SU-DHL-6 (cell line): ENCODE results near the gene PRKAR1B.

ENCODE experiments used
- H2AFZ ChIP-seq: fragments of 200-600 bp; sonication (generic); 2 replicates; pipeline ENCODE4 v1.6.1; 2014; ENCODE audit warnings: low read depth, mild to moderate bottlenecking, moderate library complexity, mixed read lengths, antibody characterized with exemption, low read length; ENCODE audit not compliant: severe bottlenecking
- H3F3A ChIP-seq: fragments of 200-600 bp; shearing (Covaris generic); 2 replicates; pipeline ENCODE4 v1.6.0; 2016; ENCODE audit warnings: antibody characterized with exemption, mild to moderate bottlenecking; ENCODE audit not compliant: insufficient read depth
- H3K27ac ChIP-seq: fragments of 200-600 bp; sonication (generic); 2 replicates; pipeline ENCODE4 v1.5.1; 2016; ENCODE audit warnings: low read depth, mild to moderate bottlenecking, low read length, moderate library complexity, mixed read lengths
- H3K27me3 ChIP-seq: fragments of 200-600 bp; sonication (generic), shearing (Covaris generic); 2 replicates; pipeline ENCODE4 v1.6.0; 2014; ENCODE audit warnings: mild to moderate bottlenecking, low read length
- H3K36me3 ChIP-seq: fragments of 200-600 bp; sonication (generic); 2 replicates; pipeline ENCODE4 v1.6.1; 2014; ENCODE audit warnings: mild to moderate bottlenecking, low read length, mixed read lengths
- H3K4me2 ChIP-seq: fragments of 300-600, 200-600 bp; shearing (Covaris generic), sonication (generic); 2 replicates; pipeline ENCODE4 v1.6.0; 2014; ENCODE audit warnings: low read length, low read depth, mild to moderate bottlenecking; ENCODE audit not compliant: poor library complexity, severe bottlenecking
- H3K4me3 ChIP-seq: fragments of 200-600 bp; sonication (generic); 2 replicates; pipeline ENCODE4 v1.5.1; 2014; ENCODE audit warnings: antibody characterized with exemption, low read length, mild to moderate bottlenecking, mixed read lengths; ENCODE audit not compliant: insufficient read depth, poor library complexity, severe bottlenecking
- H3K79me2 ChIP-seq: fragments of 200-600 bp; sonication (generic); 2 replicates; pipeline ENCODE4 v1.6.1; 2014; ENCODE audit warnings: mild to moderate bottlenecking, low read length, moderate library complexity; ENCODE audit not compliant: insufficient read depth
- H3K9ac ChIP-seq: fragments of 200-600 bp; sonication (generic); 2 replicates; pipeline ENCODE4 v1.7.0; 2014; ENCODE audit warnings: mild to moderate bottlenecking, low read length
- H3K9me2 ChIP-seq: fragments of 200-600 bp; sonication (generic); replicated peaks from 2 replicates; pipeline ENCODE4 v1.6.1; 2014; ENCODE audit warnings: low read length; ENCODE audit not compliant: insufficient read depth
- H3K9me3 ChIP-seq: fragments of 200-600 bp; sonication (generic); 2 replicates; pipeline ENCODE4 v1.6.1; 2014; ENCODE audit warnings: low read length, mixed read lengths; ENCODE audit not compliant: insufficient read depth
- H4K20me1 ChIP-seq: fragments of 200-600 bp; sonication (generic); 2 replicates; pipeline ENCODE4 v1.6.1; 2014; ENCODE audit warnings: low read depth, mild to moderate bottlenecking, antibody characterized with exemption, low read length, moderate library complexity, mixed read lengths
- CTCF ChIP-seq: fragments of 200-600 bp; sonication (generic); IDR thresholded peaks from one replicate; pipeline ENCODE4 v1.5.1; 2017; ENCODE audit warnings: antibody characterized with exemption, mild to moderate bottlenecking, low read length, moderate library complexity; ENCODE audit not compliant: insufficient read depth, poor library complexity, severe bottlenecking
- EZH2phosphoT487 ChIP-seq: fragments of 200-600 bp; sonication (generic), shearing (Covaris generic); conservative IDR thresholded peaks from 2 replicates; pipeline ENCODE4 v1.6.1; 2018; ENCODE audit warnings: mild to moderate bottlenecking, antibody characterized with exemption, low read length, moderate library complexity, mixed read lengths

PRKAR1B gene

GRCh38 chr7:600149-601035 is 126.7 kb downstream of the PRKAR1B start:
- Histone ChIP-seq H3K9me3 (no peaks in the 10 kb centered on the region), H3K36me3 (no peaks in the 10 kb centered on the region), H2AFZ (no peak overlapping the region), H3K27ac (no peak overlapping the region), H3K9ac (no peak overlapping the region), H3K4me2 (no peak overlapping the region), H4K20me1 (no peaks in the 10 kb centered on the region), H3K9me2 (no peaks in the 10 kb centered on the region), H3K4me3 (no peak overlapping the region), H3F3A (no peaks in the 10 kb centered on the region), H3K79me2 (no peaks in the 10 kb centered on the region), H3K27me3 (no peaks in the 10 kb centered on the region)
- TF ChIP-seq EZH2phosphoT487 (no peak), CTCF (no peak)

- no peaks in the 10 kb centered on the region for H3K27me3 ChIP-seq
- H3K36me3 ChIP-seq, result no peaks in the 10 kb centered on the region
- no peaks in the 10 kb centered on the region for H3K79me2 ChIP-seq
- no peak for TF ChIP-seq EZH2phosphoT487
- TF ChIP-seq CTCF, result no peak
- no peaks in the 10 kb centered on the region for H3K9me3 ChIP-seq
- no peak overlapping the region for H2AFZ ChIP-seq
- H3K4me3 ChIP-seq, result no peak overlapping the region
- no peaks in the 10 kb centered on the region for H3K9me2 ChIP-seq
- H3K27ac ChIP-seq, result no peak overlapping the region
- no peaks in the 10 kb centered on the region for H4K20me1 ChIP-seq
- no peak overlapping the region for H3K4me2 ChIP-seq
- no peak overlapping the region for H3K9ac ChIP-seq
- no peaks in the 10 kb centered on the region for H3F3A ChIP-seq
Measured at GRCh38 chr7:598899-599298, 128.2 kb downstream of the PRKAR1B start.

GRCh38 chr7:597348-598178 is 129.5 kb downstream of the PRKAR1B start:
- Histone ChIP-seq H2AFZ (no peak overlapping the region), H3K9me3 (no peaks in the 10 kb centered on the region), H3K27me3 (no peaks in the 10 kb centered on the region), H3K9me2 (no peaks in the 10 kb centered on the region), H3F3A (no peaks in the 10 kb centered on the region), H3K4me3 (no peak overlapping the region), H3K36me3 (no peaks in the 10 kb centered on the region), H3K79me2 (no peaks in the 10 kb centered on the region), H3K4me2 (no peak overlapping the region), H4K20me1 (no peaks in the 10 kb centered on the region), H3K9ac (no peak overlapping the region), H3K27ac (no peak overlapping the region)
- TF ChIP-seq CTCF (no peak), EZH2phosphoT487 (no peak)
